Tongue (tissue), 2 donors: ENCODE data around the gene PFKL. TPM values are rescaled to one million over a fixed set of nuclear protein-coding genes. Genes with fewer than 3 reads are reported as not detected.
A peak's percentile ranks its signal among the peaks of the same experiment; 100 is the strongest.
"Not testable (repeated sequence)": the region's sequence is repeated elsewhere in the genome, so short reads cannot be mapped to it uniquely, and the experiment has no call there.

ENCODE experiments used
- DNase-seq: peaks from one replicate; pipeline ENCODE4 v3.0.0-alpha.2; 2015
- total RNA-seq: library from RNA; depleted of rRNA; stranded (reverse); fragments of >200 nt; gene quantifications from one replicate; pipeline ENCODE4 v1.2.3, GENCODE V29; 2014

Gene PFKL
- total RNA-seq, 1 donor from 2014 or later, result 115 TPM

DNA sequence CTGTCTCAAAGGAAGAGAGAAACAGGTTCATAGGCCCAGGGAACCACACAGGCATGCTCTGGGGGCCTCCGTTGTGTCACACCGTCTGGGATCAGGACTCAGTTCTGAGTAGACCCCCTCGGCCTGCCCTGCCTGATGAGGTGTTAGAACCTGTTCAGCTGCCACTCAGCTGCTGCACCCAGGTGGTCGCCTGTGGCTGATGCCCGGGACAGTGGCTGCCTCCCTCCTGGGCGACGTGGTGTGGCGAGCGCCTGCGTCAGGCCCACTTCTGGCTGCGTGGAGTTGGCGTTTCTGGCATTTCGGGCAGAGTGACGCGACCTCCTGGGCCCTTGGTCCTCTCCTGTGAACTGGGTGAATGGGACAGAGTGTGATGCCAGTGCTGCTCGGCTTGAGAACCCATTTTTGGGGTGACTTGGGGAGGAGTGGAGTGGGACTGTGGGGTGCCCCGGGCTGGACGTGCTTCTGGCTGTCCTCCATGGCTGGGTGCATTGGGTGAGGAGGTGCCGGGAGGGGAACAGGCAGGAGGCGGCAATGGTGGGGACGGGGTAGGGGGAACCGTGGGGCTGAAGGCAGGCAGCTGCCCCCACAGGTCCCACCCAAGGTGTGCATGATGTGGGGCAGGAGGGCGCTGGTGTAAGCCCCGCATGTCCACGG lies 28.5 kb downstream of the PFKL start:
- no peak for DNase-seq

- DNase-seq, result no peak
Measured at GRCh38 chr21:44329086-44329889, 29.4 kb downstream of the PFKL start.

DNA sequence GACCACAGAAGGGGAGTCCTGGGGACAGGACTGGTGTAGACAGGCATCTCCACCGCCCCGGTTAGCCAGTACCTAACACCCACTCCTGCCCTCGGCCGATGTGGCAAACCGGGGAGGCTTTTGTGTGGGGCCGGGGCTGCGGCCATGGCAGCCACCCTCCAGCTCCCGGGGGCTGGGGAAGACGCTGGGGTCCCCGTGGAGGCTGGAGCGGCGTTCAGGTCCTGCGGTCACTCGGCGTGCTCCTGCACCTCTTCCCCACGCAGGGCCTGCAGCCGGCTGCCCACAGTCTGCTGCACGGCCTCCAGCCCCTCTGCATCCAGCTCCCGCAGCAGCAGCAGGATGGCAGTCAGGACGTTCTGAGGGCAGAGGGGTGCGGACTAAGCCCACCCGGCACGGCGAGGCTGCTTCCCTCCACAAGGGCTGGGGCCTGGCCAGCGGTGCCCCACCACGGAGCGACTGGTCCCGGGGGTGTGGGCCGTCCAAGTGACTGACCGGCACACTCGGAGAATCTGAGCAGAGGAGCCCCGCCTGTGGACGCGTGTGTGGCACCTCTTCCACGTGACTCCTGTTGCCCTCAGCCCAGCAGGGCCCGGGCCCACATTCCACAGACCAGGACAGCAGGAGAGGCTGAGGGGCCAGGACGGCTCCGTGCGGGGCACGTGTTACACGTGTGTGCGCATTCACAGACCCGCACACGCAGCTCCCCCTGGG lies 30.3 kb downstream of the PFKL start:
- no peak for DNase-seq

GRCh38 chr21:44330698-44331097 lies 30.8 kb downstream of the PFKL start:
- DNase-seq, result no peak

DNA sequence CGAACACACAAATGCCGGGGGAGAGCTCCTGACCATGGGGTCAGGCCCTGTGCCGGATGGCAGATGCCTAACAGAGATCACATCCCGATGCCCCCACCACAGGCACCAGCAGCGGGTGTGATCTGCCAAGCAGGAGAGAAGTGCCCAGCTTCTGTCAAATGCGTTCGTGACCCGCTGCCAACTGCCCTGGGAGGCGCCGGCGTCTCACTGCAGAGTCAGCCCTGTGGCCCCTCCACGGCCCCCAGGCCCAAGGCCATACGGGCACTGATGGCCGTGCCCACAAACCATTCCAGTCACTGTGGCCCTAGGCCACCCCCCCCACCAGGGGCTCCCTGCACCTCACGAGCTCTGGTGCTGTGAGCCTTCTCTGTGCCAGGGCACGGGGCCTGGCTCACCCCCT lies 31.4 kb downstream of the PFKL start:
- no peak for DNase-seq

- peak; percentile 65 for DNase-seq
Measured at GRCh38 chr21:44331650-44332307, 31.9 kb downstream of the PFKL start.

GRCh38 chr21:44332383-44332782 lies 32.5 kb downstream of the PFKL start:
- no peak for DNase-seq

- no peak for DNase-seq
Measured at GRCh38 chr21:44332965-44333364, 33.1 kb downstream of the PFKL start.

DNA sequence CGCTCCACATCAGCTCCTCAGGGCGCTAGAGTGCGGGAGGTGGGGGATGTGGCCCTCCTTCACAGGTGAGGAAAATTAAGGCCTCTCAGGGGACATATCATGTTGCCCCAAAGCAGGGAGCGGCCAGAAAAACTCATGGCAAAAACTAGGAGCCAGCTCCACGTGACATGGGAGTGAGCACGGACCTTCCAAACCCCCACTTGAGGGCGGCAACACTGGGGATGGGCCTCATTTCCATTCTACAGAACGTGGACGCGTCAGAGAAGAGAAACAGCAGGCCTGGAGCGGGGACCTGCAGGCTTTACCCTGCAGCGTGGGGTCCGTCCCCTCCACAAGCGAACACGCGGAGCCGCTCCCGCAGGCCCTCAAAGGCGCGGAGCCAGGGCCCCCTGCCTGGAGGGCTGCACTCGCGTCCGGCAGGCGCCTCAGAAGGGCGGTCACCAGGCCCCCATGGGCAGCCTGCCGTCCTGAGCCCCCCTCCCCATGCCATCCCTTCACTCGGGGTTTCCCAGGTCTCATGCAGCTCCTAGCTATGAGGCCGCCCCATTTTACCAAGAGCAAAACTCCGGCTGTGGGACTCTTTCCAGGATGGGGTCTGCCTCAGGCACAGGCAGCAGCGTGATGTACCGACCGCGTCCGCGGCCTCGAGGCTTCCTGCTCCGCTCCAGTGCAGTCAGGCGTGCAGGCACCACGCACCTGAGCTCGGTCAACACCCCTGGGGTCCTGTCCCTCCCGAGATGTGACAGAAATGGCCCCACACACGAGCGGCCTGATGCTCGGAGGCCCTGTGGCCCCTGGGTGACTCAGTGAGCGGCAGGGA lies 33.9 kb downstream of the PFKL start:
- peak; percentile 39 for DNase-seq

- DNase-seq, result no peak
Measured at GRCh38 chr21:44334329-44335030, 34.6 kb downstream of the PFKL start.

- DNase-seq, result no peak
Measured at GRCh38 chr21:44335266-44336059, 35.6 kb downstream of the PFKL start.

GRCh38 chr21:44337449-44337848 lies 37.6 kb downstream of the PFKL start:
- no peak for DNase-seq

DNA sequence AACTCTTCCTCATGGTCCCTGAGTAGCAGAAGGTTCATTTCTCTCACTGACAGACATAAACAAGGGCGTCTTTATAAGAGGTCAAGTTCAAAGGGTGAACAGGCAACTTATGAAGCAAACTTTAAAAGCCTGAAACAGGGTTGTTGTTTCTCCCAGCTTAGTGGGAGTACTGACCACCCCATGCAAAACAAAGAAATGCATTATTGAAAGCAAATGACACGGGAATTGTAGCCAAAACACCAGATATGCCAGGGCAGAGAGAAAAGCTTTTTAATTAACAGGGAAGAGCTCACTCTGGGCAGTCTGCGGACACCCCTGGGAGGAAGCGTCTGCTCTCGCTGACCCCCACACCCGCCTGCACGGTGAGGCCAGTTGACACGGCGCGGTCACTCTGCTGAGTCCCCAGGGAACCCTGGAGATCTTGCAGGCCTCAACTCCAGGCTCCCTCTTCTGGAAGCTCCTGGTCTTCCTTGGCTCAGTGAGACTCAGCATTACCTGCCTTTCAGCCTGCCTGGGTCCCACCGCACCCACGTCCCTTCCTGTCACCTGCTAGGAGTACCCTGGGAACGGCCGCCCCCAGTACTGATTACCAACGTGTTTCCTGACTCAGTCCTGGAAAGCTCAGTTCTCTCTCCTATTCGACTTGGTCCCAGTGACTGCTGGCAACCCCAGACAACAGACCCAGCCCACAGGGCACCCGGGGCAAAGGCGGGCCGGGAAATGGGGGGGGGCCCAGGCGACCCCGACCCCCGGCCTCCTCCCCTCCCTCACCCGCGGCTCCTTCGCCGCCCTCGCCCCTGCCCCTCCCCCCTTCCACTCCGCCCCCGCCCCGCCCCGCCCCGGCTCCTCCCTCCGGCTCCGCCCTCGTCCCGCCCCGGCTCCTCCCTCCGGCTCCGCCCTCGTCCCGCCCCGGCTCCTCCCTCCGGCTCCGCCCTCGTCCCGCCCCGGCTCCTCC lies 38.4 kb downstream of the PFKL start:
- DNase-seq, result peak; percentile 65

DNA sequence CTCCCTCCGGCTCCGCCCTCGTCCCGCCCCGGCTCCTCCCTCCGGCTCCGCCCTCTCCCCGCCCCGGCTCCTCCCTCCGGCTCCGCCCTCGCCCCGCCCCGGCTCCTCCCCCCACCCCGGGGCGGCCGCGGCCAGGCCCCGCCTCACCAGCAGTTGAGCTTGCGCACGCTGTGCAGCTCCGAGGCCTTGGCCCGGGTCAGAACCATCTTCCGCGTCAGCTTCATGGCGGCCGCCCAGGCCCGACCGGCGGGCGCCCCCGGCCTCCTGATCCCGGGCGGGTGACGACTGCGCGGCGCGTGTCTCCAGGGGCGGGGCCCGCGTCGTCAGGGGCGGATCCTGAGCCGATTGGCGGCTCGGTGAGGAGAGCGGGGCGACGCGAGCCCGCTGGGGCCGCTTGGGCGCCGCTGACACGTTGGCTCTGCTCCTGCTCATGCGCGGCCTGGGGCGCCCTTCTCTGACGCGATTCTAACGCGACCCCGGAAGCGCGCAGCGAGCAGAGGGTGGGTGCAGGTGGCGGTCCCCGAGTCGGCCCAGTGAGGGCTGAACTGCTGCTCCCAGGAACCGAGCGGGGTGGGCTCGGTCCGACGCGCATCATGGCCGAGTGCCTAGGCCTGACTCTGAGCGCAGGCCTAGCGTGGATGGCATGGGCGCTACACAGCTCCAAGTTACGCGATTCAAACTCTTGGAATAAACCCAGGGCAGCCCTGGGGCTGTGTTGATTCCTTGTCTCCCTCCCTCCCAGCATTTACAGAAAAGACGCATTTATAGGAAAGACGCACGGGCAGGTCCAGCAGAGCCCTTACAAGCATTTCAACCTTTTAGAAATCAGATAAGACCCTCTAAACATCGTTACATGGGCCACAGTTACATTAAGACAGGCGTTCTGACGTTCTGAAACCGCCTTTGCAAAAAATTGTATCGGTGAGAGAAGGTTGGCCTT lies 39.4 kb downstream of the PFKL start, which contains the start of gene CFAP410:
Gene CFAP410, minus strand, starts transcription at position 420 of the 940 bp plus-strand sequence. Its CDS starts 196 bp downstream, at position 224.
- peak; percentile 97 for DNase-seq

GRCh38 chr21:44341726-44342458 lies 42.0 kb downstream of the PFKL start:
- DNase-seq, result not testable (repeated sequence)

DNA sequence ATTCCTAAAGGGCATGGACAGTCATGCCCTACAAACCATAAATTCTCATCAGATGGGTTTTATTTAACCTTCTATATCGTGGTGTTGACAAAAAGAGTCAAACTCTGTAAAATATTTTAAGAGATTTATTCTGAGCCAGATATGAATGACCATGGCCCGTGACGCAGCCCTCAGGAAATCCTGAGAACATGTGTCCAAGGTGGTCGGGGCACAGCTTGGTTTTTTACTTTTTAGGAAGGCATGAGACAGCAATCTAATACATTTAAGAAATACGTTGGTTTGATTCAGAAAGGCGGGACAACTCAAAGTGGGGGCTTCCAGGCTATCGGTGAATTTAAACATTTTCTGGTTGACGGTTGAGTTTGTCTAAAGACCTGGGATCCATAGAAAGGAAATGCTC lies 43.1 kb downstream of the PFKL start:
- not testable (repeated sequence) for DNase-seq
